ENCODE results near the gene CORO2A.

DNA sequence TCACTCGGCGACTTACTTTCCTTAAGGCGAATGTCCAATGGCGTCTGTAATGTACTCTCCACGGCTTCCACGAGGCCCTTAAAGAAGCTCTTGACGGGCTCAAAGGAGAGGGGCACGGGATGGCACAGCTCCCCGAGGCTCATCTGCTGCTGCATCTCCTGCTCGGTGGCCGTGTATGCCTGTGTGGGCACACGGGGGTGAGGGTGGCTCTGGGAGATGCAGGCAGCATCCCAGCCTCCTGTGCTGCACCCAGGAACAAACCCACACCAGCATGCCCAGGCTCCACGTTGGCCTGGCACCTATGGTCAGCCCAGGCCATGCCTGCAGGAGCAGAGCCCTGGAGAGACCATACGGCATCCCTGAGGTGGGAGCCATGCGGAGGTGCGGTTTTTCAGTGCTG lies 97.6 kb downstream of the CORO2A start:
- TF ChIP-seq POLR2A (IDR thresholded peaks at IDR 0.05; ENCODE audit: low read depth) (no peak), EP300 (IDR thresholded peaks at IDR 0.05) (no peak)

Data from esophagus muscularis mucosa (tissue), 2 donors.